Fibroblast of lung (primary cell): ENCODE results near the gene SHC4. TPM values are rescaled to one million over a fixed set of nuclear protein-coding genes. Genes with fewer than 3 reads are reported as not detected.

Experiments
- DNase-seq, 2 donors: peaks; one replicate each; pipeline versions ENCODE4 v3.0.0 to v3.0.0-alpha.2; 2010; ENCODE audit warnings: low read depth in 2 of 2
- H2AFZ ChIP-seq: 2 replicates; pipeline ENCODE4 v1.5.1; 2012; ENCODE audit warnings: low read length, control low read depth, inconsistent platforms
- H3K27ac ChIP-seq: 2 replicates; pipeline ENCODE4 v1.5.1; 2011; ENCODE audit warnings: low read length, control low read depth; ENCODE audit not compliant: insufficient read depth
- H3K27me3 ChIP-seq: 2 replicates; pipeline ENCODE4 v1.5.1; 2011; ENCODE audit warnings: mild to moderate bottlenecking, low read length; ENCODE audit not compliant: control insufficient read depth, insufficient read depth
- H3K36me3 ChIP-seq: 2 replicates; pipeline ENCODE4 v1.5.1; 2011; ENCODE audit warnings: low read length; ENCODE audit not compliant: control insufficient read depth, insufficient read depth
- H3K4me1 ChIP-seq: 2 replicates; pipeline ENCODE4 v1.5.1; 2011; ENCODE audit warnings: low read length; ENCODE audit not compliant: control insufficient read depth, insufficient read depth; ENCODE audit errors: extremely low read depth
- H3K4me2 ChIP-seq: 2 replicates; pipeline ENCODE4 v1.5.1; 2011; ENCODE audit warnings: low read length, control low read depth; ENCODE audit not compliant: insufficient read depth; ENCODE audit errors: extremely low read depth
- H3K4me3 ChIP-seq, 4 experiments: fragments of 200-600 bp in 1 of 4; sonication (generic) in 1 of 4; replicated peaks in 1 of 4; 2 replicates each; pipeline ENCODE4 v1.5.1; 2011 to 2016; ENCODE audit warnings: low read length in 4 of 4, low read depth in 3 of 4, mild to moderate bottlenecking in 3 of 4, control low read depth in 2 of 4, inconsistent platforms in 1 of 4, mixed read lengths in 1 of 4; ENCODE audit not compliant: insufficient read depth in 1 of 4; ENCODE audit errors: control extremely low read depth in 1 of 4
- H3K79me2 ChIP-seq: 2 replicates; pipeline ENCODE4 v1.5.1; 2012; ENCODE audit warnings: mild to moderate bottlenecking, low read length, inconsistent platforms; ENCODE audit not compliant: control insufficient read depth, insufficient read depth
- H3K9ac ChIP-seq: 2 replicates; pipeline ENCODE4 v1.5.1; 2011; ENCODE audit warnings: mild to moderate bottlenecking, low read length, control low read depth; ENCODE audit not compliant: insufficient read depth
- H3K9me3 ChIP-seq: 2 replicates; pipeline ENCODE4 v1.5.1; 2012; ENCODE audit warnings: low read depth, low read length; ENCODE audit not compliant: control insufficient read depth, insufficient read depth
- H4K20me1 ChIP-seq: 2 replicates; pipeline ENCODE4 v1.5.1; 2011; ENCODE audit warnings: low read length; ENCODE audit not compliant: control insufficient read depth, insufficient read depth; ENCODE audit errors: extremely low read depth
- CTCF ChIP-seq, 2 donors: IDR thresholded peaks in 1 of 2; conservative IDR thresholded peaks in 1 of 2; 1 replicate in 1 of 2; 2 replicates in 1 of 2; pipeline ENCODE4 v1.5.1; 2011 to 2012; ENCODE audit warnings: low read length in 2 of 2, control low read depth in 1 of 2, inconsistent platforms in 1 of 2, low read depth in 1 of 2, mild to moderate bottlenecking in 1 of 2
- EZH2 ChIP-seq: IDR thresholded peaks from 2 replicates; pipeline ENCODE4 v1.5.1; 2012; ENCODE audit warnings: low read length, control low read depth, mild to moderate bottlenecking; ENCODE audit errors: missing control alignments
- polyA plus RNA-seq, 2 donors: library from polyadenylated mRNA; depleted of rRNA in 1 of 2; stranded (reverse) in 1 of 2; unstranded in 1 of 2; fragments of >200 nt; gene quantifications; 2 replicates each; pipeline ENCODE4 v1.2.1, GENCODE V29; 2011 to 2012; ENCODE audit warnings: missing spikeins in 1 of 2
- total RNA-seq: library from RNA; depleted of rRNA; stranded (reverse); fragments of >200 nt; gene quantifications from 2 replicates; pipeline ENCODE4 v1.2.1, GENCODE V29; 2014

SHC4 gene
- total and polyA plus RNA-seq, 2 donors (not counting 1 experiment from before 2014, with no cell fraction given), result 0.75 to 1.5 TPM

GRCh38 chr15:48899793-48900192 is 63.9 kb downstream of the SHC4 start:
- no peak overlapping the region for H3K4me3 ChIP-seq
- DNase-seq, result no peak
- H3K79me2 ChIP-seq, result no peaks in the 10 kb centered on the region
- no peak overlapping the region for H3K9ac ChIP-seq
- no peaks in the 10 kb centered on the region for H3K9me3 ChIP-seq
- H4K20me1 ChIP-seq, result no peaks in the 10 kb centered on the region
- H3K4me2 ChIP-seq, result no peak overlapping the region
- H3K4me1 ChIP-seq, result peaks cover 3% of the 10 kb centered on the region
- TF ChIP-seq CTCF (conservative IDR thresholded peaks at IDR 0.05 in 1 of 2, IDR thresholded peaks at IDR 0.05 in 1 of 2; ENCODE audit: low read depth in 1 of 2, low read length in 2 of 2) (no peak), EZH2 (no peak)
- H3K27me3 ChIP-seq, result no peaks in the 10 kb centered on the region
- no peak overlapping the region for H3K27ac ChIP-seq
- no peak overlapping the region for H2AFZ ChIP-seq
- no peaks in the 10 kb centered on the region for H3K36me3 ChIP-seq

GRCh38 chr15:48898446-48898845 is 65.3 kb downstream of the SHC4 start:
- Histone ChIP-seq H3K9ac (no peak overlapping the region), H3K4me1 (peaks cover 3% of the 10 kb centered on the region), H2AFZ (no peak overlapping the region), H3K27me3 (no peaks in the 10 kb centered on the region), H3K4me3 (no peak overlapping the region), H3K36me3 (no peaks in the 10 kb centered on the region), H3K9me3 (no peaks in the 10 kb centered on the region), H3K4me2 (no peak overlapping the region), H4K20me1 (no peaks in the 10 kb centered on the region), H3K27ac (no peak overlapping the region), H3K79me2 (no peaks in the 10 kb centered on the region)
- TF ChIP-seq EZH2 (no peak), CTCF (conservative IDR thresholded peaks at IDR 0.05 in 1 of 2, IDR thresholded peaks at IDR 0.05 in 1 of 2; ENCODE audit: low read depth in 1 of 2, low read length in 2 of 2) (no peak)
- DNase-seq, result no peak

- H3K36me3 ChIP-seq, result no peaks in the 10 kb centered on the region
- peak overlapping the region; percentile 29 for H2AFZ ChIP-seq
- peak overlapping the region; percentile 86 for H3K4me2 ChIP-seq
- no peak overlapping the region for H3K4me3 ChIP-seq
- DNase-seq, result no peak
- no peaks in the 10 kb centered on the region for H3K79me2 ChIP-seq
- H3K27me3 ChIP-seq, result no peaks in the 10 kb centered on the region
- no peaks in the 10 kb centered on the region for H4K20me1 ChIP-seq
- TF ChIP-seq EZH2, result no peak
- TF ChIP-seq CTCF (conservative IDR thresholded peaks at IDR 0.05 in 1 of 2, IDR thresholded peaks at IDR 0.05 in 1 of 2; ENCODE audit: low read depth in 1 of 2, low read length in 2 of 2), result no peak
- no peak overlapping the region for H3K9ac ChIP-seq
- peaks cover 3% of the 10 kb centered on the region for H3K4me1 ChIP-seq
- H3K27ac ChIP-seq, result no peak overlapping the region
- H3K9me3 ChIP-seq, result no peaks in the 10 kb centered on the region
Measured at GRCh38 chr15:48898032-48898431, 65.7 kb downstream of the SHC4 start.
